ENCODE results near the gene KLF18. TPM values are rescaled to one million over a fixed set of nuclear protein-coding genes. Genes with fewer than 3 reads are reported as not detected.

Gene KLF18
- total RNA-seq: not detected in 2 replicates

DNA sequence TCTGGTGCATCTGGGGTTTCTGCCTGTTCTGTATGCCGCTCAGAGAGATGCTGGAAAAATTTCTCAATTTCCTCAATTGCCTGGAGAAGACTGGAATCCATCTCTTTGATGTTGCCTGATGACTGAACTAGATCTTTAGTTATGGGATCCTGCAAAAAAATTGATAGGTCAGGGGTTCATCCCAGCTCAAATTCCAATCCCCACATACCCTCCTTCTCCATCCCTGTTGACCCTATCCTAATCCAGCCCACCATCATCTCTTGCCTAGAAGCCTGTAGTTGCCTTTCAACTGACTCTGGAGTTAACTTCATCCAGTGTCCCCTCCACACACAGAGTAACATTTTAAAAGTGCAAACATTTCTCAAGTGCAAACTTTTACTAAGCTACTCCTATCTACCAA lies at the start of gene KLF18:
TSS of gene KLF18 (minus strand) at position 101 of the 400 bp plus-strand sequence. CDS start at position 101, 0 bp downstream.

DNA sequence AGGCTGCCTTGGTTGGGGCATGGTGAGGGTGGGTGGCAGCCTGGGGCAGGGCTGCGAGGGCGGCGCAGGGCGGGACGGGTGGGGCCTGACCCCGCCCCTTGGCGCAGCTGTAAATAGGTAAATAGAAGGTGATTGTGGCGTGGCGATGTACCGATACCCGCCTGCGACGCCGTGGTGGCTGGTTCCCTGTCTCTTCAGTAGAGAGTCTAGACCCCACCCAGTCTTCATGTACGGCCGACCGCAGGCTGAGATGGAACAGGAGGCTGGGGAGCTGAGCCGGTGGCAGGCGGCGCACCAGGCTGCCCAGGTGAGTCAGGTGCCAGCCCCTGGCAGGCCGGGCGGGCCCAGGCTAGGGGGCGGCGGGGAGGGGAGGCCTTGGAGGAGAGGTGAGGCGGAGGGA lies 22.7 kb downstream of the KLF18 start, which contains the start of gene KLF17:
TSS of gene KLF17 (plus strand) at position 140 of the 400 bp plus-strand sequence. CDS start at position 227, 87 bp downstream.

Other genes starting within 250 kb of the KLF18 start
- 43.2 and 49.7 TPM in 2 replicates for gene ARTN, start 207.8 kb downstream of the KLF18 start, total RNA-seq
- 33.1 and 85.9 TPM in 2 replicates for gene IPO13, start 194.7 kb downstream of the KLF18 start, total RNA-seq
- 27.3 and 33.9 TPM in 2 replicates for gene DPH2, start 171.6 kb downstream of the KLF18 start, total RNA-seq
- gene ATP6V0B, start 166.7 kb downstream of the KLF18 start, total RNA-seq: 167 and 185 TPM in 2 replicates
- 86.7 and 126 TPM in 2 replicates for gene B4GALT2, start 162.4 kb downstream of the KLF18 start, total RNA-seq
- 5.3 and 6.4 TPM in 2 replicates for gene CCDC24, start 150.0 kb downstream of the KLF18 start, total RNA-seq
- 1.9 and 4.5 TPM in 2 replicates for gene SLC6A9, start 110.2 kb downstream of the KLF18 start, total RNA-seq
- gene KLF17, start 22.8 kb downstream of the KLF18 start, total RNA-seq: not detected in 2 replicates
- gene DMAP1, start 71.8 kb upstream of the KLF18 start, total RNA-seq: 23.5 and 23.6 TPM in 2 replicates
- 58.3 and 74.2 TPM in 2 replicates for gene ERI3, start 213.6 kb upstream of the KLF18 start, total RNA-seq